ENCODE data around the gene NUP93.
A peak's percentile ranks its signal among the peaks of the same experiment; 100 is the strongest.
"Not testable (repeated sequence)": the region's sequence is repeated elsewhere in the genome, so short reads cannot be mapped to it uniquely, and the experiment has no call there.

The NUP93 gene

DNA sequence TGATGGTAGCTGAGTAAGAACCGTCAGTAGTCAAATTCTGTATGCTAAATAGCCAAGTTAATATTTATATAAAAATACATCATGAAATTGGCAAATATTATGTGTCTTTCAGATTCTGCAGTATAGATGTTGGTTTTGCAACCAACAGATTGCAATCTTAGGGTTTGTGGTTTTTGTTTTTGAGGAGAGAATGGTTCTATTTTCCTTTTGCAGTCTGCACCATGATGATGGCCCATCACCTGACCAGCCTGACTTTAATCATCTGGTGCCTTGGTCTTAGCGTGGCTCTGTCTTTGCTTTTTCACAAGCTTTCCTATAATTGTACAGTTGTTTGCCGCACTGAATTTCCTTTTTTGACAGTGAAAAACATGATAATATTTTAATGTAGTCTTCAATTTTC lies 50.7 kb downstream of the NUP93 start:
- peak; percentile 37 to 55 for DNase-seq

DNA sequence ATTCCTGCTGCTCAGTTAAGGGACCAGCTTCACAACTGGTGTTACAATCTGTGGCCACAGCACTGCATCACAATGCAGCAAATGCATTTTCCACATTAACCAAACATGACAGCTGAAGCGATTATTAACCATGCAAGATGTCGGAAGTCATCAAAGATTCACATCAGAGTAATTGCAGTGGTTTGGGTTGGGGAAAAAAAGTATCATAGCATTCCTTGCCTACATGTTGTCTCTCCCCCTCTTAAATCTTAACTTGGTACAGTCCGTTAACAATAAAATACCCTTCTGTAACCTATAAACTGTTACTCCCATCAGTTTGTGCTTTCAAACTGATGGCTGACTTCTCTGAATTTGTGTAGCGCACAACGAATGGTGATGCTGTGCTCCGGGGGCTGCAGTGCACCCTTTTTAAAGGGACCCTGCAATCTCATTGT lies 51.6 kb downstream of the NUP93 start:
- no peak for DNase-seq

DNA sequence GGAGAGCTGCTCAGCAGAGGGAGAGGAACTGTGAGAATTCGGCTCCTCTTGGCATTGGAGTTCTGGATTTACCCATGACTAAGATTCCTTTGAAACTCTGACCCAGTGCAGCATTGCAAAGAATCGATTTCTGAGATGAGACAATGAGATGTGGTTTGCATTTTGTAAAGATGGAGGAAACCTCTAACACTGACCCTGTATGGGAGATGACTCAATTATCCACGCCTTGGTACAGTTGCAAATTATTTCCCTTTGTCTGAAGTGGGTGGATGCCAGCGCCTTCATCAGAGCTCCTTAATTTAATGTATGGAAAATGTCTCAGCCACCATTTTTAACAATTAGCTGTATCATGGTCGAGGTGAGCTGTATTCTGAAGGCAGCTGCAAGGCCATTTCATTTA lies 53.4 kb downstream of the NUP93 start:
- DNase-seq = peak; percentile 25 to 59

DNA sequence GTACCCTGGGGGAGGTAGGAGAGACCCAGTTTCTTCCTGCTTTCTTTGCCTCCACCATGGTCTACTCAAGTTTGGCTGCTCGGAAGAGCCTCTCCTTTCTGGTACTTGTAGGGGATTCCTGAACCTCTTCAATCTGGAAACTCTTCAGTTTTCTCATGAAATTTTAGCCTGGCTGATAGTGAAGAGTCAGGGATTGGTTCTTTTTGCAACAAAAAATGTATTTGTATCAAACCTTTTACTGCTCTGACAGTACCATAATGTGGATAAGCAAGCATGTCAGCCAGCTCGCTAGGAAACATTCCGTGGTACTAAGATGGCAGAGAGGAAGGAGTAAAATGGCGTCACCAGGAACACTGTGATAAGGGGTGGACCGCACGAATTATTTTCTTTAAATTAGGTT lies 55.4 kb downstream of the NUP93 start:
- no peak for DNase-seq

DNA sequence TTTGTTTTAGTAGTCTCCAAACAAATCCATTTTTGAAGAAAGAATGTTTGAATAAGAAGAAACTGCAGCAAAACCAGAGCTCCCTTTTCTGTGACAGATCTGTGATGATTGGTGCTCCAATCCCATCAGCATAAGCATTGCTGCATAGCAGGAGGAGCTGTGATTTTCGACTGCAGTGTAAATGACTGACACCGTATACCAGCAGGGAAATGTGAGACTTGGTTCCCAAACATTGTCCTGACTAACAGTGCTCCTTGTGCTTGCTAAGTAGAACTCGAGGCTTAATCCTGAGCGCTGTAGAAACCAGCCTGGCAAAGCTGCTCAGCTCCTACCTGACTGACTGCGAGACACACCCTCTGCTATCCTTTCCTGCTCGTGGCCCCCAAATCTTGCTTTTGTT lies 57.2 kb downstream of the NUP93 start:
- DNase-seq = no peak

DNA sequence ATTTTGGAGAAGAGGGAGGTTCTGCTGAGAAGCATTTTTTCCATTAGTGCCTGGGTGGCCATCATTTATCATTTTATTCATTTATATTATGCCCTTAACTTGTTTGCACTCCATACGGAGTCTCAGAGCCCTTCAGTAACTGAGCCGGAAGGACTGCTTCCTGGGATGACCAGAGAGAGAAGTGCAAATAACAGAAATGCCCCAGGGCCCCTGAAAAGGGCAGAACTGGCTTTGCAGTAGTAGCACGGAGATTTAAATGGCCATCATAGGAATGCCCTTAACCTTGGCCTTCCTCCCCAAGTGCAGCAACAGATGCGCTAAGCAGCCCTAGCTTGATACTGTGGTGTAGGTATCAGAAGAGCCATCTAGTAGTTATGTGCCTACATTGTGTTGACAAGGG lies 58.5 kb downstream of the NUP93 start:
- DNase-seq = no peak

DNA sequence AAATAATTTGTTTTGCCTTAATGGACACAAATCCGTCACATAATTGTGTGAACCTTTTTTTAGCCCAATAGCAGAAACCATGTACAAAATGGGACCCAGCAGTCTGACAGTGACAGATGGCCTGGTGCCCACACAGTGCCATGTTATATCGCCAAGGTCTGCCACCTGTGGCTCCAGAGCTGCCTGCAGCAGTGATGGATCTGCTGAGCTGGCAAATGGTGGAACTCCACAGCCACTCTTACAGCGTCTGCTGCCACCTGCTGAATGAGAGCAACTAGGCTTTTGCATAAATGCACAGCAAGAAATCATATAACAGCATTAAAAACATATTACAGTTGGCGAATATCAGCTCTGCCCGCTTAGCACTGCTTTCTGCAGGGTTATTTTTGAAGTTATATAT lies 59.4 kb downstream of the NUP93 start:
- DNase-seq = no peak

DNA sequence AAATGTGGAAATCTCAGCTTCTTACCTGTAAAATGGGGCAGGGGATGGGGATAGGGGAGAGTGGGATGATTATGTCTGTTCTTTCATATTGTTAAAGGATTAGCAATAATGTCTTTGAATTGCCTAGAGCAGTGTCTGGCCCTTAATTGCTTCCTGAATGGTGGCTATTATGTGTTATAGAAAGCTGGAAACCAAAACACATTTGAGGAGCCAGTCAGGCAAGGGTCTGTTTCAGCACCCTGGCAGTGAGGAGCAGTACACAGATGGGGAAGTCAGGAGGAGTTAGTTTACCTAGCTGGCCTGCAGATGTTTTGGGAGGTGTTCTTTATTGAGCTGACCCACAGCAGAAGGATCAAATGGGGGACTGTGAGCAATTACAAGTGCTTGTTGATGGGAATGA lies 63.0 kb downstream of the NUP93 start:
- no peak for DNase-seq

DNA sequence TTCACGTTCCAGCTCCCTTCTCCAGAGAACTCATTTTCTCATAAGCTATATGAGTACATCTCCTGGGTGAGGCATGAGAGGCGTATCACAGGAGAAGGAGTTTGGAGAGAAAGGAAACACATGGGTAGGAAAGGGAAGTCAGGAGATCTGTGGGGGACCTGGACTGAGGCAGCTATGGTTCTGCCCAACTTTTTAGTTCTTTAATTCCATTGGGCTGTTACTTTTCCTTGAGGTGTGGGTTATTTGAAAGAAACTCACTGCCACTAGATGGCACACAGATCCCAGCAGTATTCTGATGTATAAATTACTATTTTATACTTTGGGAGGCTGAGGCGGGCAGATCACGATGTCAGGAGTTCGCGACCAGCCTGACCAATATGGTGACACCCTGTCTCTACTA lies 63.6 kb downstream of the NUP93 start:
- peak in 1 of 2 donors; percentile 15 for DNase-seq

DNA sequence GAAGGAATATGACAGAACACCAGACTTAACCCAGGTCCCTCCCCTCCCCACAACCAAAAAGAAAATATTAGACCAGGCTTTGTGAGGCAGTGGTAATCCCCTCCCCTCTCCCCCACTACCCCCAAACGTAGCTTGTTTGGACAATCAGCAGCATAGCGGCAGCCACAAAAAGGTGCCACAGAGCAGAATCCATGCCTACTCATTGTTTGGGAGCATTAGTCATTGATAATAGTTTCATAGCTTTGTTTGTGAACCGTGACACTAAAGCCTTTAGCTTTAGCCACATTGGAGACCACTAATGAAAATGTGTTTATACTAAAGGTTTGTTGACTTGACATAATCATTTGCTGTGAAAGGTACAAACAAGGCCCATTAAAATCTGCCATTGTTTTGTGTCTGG lies 65.1 kb downstream of the NUP93 start:
- DNase-seq = no peak

DNA sequence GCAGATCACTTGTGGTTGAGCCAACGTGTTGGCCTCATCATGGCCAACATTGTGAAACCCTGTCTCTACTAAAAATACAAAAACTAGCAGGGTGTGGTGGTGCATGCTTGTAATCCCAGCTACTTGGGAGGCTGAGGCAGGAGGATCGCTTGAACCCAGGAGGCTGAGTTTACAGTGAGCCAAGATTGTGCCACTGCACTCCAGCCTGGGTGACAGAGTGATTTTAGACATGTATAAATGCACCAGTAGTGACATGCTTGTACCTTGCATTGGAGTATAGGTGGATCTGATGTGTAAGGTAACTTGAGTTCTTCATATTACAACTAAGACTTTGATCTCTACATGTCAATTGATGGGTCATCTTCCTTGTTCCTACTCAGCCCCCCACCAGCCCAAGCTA lies 67.1 kb downstream of the NUP93 start:
- not testable (repeated sequence) for DNase-seq

DNA sequence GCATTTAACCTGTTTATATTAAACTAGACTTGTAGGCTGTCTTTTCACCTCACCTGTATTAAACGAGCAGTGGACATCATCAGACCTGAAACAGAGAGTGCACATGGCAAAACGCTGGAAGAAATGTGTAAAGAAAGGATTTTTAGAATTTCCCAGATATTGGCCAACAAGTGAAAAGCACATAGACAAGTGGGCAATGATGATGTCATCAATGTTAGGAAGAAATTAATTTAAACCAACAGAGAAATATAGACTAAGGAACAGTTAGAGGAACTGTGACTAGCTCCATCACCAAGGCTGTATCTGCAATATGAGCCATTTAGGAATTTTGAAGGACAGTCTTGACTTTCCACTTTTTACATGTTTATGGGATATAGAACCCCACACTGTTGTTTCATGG lies 67.9 kb downstream of the NUP93 start:
- DNase-seq = no peak

DNA sequence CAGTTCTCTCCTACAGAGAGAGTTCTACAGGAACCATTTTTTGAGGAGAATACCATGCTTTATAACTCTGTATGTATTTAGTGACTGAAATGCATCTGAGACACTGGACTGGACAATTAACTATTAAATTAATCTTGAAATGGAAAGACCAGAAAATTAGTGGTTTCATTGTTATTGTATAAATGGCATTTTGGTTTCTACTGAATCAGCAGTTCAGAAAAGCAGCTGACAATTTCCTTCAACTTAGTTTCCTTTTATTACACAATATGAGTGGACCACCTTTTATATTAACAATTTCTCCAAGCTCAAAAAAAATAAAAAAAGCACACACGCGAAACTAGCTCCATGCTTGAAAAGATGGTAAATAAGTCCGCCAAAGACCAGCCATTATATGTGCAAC lies 69.0 kb downstream of the NUP93 start:
- no peak for DNase-seq

DNA sequence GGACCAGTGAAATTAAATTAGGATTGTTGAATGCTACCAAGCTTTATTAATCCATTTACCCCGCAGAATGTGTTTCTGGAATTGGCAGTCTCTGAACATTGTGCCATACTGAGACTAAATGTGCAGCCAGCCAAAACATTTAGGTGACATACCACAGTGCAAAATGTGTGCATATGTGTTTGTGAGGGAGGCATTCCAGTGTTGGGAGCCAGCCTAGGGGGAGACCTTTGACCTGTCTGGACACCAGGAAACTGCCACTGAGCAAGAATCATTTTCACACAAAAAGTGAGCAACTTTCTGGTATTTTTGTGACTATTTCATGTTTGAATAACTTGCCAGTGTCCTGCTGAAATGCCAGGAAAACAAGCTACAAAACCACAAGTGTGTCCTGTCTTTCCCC lies 70.4 kb downstream of the NUP93 start:
- no peak for DNase-seq

DNA sequence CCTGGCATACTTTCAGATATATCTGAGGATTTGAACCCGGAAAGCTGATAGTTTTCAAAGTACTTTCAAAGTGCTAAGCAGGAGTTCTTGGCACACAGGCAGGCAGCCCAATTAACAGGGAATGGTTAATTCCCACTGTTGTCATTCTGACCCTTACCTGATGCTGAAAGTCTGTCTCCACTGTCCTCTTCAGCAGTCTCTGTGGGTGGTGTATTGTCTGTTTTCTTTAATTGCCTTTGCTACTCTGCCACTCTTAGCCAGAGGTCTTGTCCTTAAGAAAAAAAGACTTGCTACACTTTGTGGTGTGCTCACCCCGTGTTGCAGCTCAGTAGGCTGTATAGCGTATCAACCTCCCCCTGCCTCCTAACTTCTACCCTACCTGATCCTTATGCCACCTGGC lies 71.8 kb downstream of the NUP93 start:
- DNase-seq = no peak

DNA sequence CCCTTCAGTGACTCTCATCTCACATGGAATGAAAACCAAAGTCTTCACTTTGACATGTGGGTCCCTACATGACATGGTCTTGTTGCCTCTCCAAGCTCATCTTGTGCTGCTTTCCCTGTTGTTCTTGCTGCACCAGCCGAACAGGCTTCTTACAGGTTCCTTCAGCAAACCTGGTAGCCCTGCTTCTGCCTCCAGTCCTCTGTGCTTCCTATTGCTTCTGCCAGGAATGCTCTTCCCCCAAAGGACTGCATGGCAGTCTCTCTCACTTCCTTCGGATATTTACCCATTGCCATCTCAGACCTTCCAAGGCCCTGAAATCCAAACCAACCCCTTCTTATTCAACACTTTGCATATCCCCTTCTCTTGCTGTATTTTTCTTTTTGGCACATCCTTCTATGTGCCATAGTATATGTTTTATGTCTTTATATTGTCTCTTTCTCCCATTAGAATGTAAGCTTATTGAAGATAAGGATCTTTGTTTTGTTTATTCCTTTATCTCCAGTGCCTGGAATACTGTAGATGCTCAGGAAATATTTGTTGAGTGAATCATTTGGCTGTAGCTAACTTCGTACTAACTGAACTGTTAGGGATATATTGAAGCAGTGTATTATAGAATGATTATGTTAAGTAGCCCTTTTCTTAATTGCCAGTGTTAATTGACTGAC lies 77.2 kb downstream of the NUP93 start:
- DNase-seq = no peak

DNA sequence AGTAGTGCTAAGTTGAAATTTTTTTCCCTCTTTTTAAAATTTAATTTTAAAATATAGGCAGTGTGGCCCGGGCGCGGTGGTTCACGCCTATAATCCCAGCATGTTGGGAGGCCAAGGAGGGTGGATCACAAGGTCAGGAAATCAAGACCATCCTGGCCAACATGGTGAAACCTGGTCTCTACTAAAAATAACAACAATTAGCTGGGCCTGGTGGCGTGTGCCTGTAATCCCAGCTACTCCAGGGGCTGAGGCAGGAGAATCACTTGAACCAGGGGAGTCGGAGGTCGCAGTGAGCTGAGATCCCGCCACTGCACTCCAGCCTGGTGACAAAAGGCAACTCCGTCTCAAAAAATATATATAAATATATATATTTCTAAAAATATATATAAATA lies 77.7 kb downstream of the NUP93 start:
- DNase-seq = not testable (repeated sequence)

DNA sequence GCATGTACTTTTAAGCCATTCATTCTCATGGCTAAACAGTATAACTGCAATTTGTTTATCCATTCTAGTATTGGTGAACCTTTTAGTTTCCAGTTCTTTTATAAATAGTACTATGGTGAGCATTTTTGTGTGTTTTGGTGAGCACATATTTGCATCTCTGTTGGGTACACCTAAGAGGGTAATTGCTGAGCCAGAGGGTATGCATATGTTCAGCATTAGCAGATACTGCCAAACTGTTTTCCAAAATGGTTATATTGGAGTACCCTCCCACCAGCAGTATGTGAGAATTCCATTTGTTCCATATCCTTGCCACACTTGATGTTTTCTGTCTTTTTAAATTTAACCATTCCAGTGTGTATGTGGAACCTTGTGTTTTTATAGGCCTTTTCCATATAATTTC lies 81.0 kb downstream of the NUP93 start:
- DNase-seq = no peak

DNA sequence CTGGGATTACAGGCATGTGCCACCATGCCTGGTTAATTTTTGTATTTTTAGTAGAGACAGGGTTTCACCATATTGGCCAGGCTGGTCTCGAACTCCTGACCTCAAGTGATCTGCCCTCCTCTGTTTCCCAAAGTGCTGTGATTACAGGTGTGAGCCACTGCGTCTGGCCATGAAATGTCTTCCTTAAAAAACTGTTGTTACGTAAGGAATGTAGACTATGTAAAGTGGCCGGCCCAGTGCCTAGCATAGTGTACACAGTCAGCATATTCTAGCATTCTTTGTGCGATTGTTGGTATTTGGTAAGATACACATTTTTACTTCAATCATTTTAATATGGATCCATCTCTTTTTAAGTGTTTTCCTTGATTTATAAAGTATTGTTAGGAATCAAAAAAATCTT lies 81.7 kb downstream of the NUP93 start:
- DNase-seq = not testable (repeated sequence)

DNA sequence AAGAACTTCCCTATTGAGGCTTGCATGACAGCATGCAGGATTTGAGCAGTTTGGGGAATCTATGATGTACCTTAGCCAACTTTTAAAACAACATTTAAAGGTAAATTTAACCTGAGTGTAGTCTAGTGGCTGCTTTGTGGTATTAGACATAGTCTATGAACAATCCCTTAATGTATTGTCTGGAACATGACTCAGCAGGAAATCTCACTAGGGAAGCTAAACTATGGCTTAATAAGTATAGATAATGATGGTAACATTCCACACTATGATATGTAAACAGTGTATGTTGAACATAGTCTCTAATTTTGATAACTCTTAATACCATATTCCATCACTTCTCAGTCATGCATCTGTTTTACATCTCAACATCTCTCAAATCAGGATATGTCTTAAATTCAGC lies 83.0 kb downstream of the NUP93 start:
- no peak for DNase-seq

DNA sequence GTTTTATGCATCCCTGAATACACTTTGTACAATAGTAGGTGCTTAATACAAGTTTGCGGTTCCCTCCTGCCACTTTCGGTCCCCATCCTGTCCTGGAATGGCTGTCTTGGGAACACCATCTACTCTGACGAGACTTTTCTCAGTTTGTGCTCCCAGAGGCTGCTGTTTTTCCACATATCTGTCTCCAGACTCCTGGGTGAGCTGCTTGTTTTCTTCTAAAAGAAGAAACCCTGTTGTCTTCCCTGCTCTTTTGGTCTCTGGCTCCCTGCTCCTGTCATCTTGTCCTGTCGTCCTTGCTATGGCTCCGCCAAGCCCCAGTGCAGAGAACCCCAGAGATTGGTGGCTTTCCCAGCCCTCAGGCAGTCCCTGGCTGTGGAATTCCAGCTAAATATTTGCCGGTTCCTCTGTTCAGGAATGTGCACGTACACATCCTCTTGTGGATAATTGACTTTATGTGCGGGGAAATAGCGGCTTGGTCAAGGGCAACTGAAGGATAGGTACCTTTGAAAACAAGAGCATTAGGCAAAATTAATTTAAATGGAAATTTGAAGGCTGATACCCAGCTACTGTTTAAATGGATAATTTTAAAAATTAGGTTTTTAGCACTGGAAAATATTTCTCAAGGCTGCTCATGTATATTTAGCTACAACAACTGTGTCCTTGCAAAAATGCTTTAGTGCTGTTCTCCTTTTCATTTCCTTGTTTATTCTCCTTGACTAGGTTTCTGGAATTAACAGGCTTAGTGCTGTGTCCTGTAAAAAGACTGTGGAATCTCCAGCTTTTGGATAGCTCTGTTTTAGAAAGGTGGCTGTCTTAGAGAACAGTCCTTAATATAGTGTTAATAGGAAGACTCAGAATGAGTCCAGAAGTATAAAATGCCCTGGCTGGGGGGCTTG lies 84.9 kb downstream of the NUP93 start:
- no peak for DNase-seq

DNA sequence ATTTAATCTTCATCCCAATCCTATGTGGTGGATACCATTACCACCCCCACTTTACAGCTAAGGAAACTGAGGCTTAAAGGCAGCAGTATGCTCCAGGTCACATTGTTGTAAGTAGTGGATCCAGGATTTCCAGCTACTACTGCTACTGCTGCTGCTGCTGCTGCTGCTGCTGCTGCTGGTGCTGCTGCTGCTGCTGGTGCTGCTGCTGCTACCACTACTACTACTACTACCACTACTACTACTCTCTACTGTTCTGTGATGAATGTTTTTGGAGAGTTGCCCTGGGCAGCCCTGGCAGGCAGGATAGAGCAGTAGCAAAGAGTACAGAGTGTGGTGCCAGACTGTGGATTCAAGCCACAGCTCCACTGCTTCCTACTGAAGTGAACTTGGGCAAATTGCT lies 85.8 kb downstream of the NUP93 start:
- no peak for DNase-seq

DNA sequence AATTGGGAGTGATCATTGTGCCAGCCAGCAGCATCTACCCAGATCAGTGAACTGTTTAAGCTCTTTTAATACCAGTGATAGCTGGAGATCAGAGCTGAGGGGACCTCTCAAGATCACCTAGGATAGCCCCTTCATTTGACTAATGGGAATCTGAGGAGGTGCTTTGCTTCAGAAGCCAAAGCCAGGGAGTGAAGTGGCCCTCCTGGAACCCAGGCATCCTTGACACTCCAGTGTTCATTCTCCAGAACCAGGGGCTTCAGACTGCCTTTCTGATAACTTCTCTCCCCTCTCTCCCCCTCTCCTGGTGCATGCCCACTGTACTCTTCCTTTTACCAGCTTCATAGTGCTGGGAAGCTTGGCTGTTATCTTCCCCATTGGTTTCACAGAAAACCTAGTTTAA lies 87.1 kb downstream of the NUP93 start:
- no peak for DNase-seq

DNA sequence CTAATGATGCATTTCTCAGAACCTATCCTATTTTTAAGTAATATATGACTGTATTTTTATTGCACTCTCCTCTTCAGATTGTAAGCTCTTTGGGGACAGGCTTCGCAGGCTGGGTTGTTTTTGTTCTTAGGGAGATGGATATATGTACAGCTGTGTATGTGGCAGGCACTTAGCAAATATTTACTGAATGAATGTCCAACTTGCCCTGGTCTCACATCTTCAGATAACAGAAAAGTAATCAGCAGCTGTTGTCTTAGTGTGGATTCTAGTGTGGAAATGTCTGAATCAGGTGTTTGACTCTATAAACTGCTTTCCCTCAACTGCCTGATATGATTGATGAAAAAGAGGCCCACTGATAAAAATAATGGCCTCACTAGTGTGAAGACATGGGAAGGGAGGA lies 88.0 kb downstream of the NUP93 start:
- DNase-seq = no peak
